ENCODE measurements around the gene KRTAP4-9. TPM values are rescaled to one million over a fixed set of nuclear protein-coding genes. Genes with fewer than 3 reads are reported as not detected.
"Not testable (repeated sequence)": the region's sequence is repeated elsewhere in the genome, so short reads cannot be mapped to it uniquely, and the experiment has no call there.

The KRTAP4-9 gene
- total RNA-seq, 2 donors from 2014 or later: not detected

- not testable (repeated sequence) for H3K27me3 Mint-ChIP-seq (ENCODE audit: low read depth); H3K9me3 Mint-ChIP-seq; H3K27ac Mint-ChIP-seq
Measured at GRCh38 chr17:41148971-41149651, 43.9 kb downstream of the KRTAP4-9 start.

GRCh38 chr17:41149652-41149985, 44.4 kb downstream of the KRTAP4-9 start, which contains the start of gene KRTAP4-5:
TSS of gene KRTAP4-5 (minus strand) at chr17:41149825. CDS start at chr17:41149767, 58 bp downstream.
- ATAC-seq (replicated peaks in 1 of 2): no peak
- no peak within 1 kb of the TSS for H3K4me3 Mint-ChIP-seq
- no peaks in the 10 kb centered on the region for H3K36me3 Mint-ChIP-seq (ENCODE audit: insufficient read depth in 2 of 2)
- no peak for DNase-seq
- no peaks in the 10 kb centered on the region for H3K9me3 Mint-ChIP-seq
- H3K4me1 Mint-ChIP-seq (ENCODE audit: low read depth): no peaks in the 10 kb centered on the region
- H3K27me3 Mint-ChIP-seq (ENCODE audit: low read depth): no peaks in the 10 kb centered on the region
- no peak within 1 kb of the TSS for H3K27ac Mint-ChIP-seq

More at GRCh38 chr17:41148971-41149651, 43.9 kb downstream of the KRTAP4-9 start:
- ATAC-seq (replicated peaks in 1 of 2); H3K36me3 Mint-ChIP-seq (ENCODE audit: insufficient read depth in 2 of 2); H3K4me3 Mint-ChIP-seq; H3K4me1 Mint-ChIP-seq (ENCODE audit: low read depth); DNase-seq: not testable (repeated sequence)

GRCh38 chr17:41150026-41150425, 44.8 kb downstream of the KRTAP4-9 start:
- H3K9me3 Mint-ChIP-seq: no peaks in the 10 kb centered on the region
- H3K4me1 Mint-ChIP-seq (ENCODE audit: low read depth): no peaks in the 10 kb centered on the region
- DNase-seq (no peak), ATAC-seq (replicated peaks in 1 of 2) (no peak)
- H3K36me3 Mint-ChIP-seq (ENCODE audit: insufficient read depth in 2 of 2): no peaks in the 10 kb centered on the region
- no peaks in the 10 kb centered on the region for H3K27me3 Mint-ChIP-seq (ENCODE audit: low read depth)
- no peak overlapping the region for H3K27ac Mint-ChIP-seq
- no peak overlapping the region for H3K4me3 Mint-ChIP-seq

- Mint-ChIP-seq H3K27ac (no peak overlapping the region), H3K27me3 (ENCODE audit: low read depth) (no peaks in the 10 kb centered on the region), H3K36me3 (ENCODE audit: insufficient read depth in 2 of 2) (no peaks in the 10 kb centered on the region), H3K9me3 (no peaks in the 10 kb centered on the region), H3K4me3 (no peak overlapping the region), H3K4me1 (ENCODE audit: low read depth) (no peaks in the 10 kb centered on the region)
- no peak for ATAC-seq (replicated peaks in 1 of 2)
- DNase-seq: no peak
Measured at GRCh38 chr17:41151525-41151924, 46.3 kb downstream of the KRTAP4-9 start.

GRCh38 chr17:41153856-41154255, 48.7 kb downstream of the KRTAP4-9 start:
- Mint-ChIP-seq H3K4me3 (no peak overlapping the region), H3K36me3 (ENCODE audit: insufficient read depth in 2 of 2) (no peaks in the 10 kb centered on the region), H3K27ac (no peak overlapping the region), H3K27me3 (ENCODE audit: low read depth) (no peaks in the 10 kb centered on the region), H3K9me3 (no peaks in the 10 kb centered on the region), H3K4me1 (ENCODE audit: low read depth) (no peaks in the 10 kb centered on the region)
- no peak for DNase-seq
- no peak for ATAC-seq (replicated peaks in 1 of 2)

Other genes starting within 250 kb of the KRTAP4-9 start
- not detected for gene KRT12, start 238.2 kb upstream of the KRTAP4-9 start, total RNA-seq
- gene KRT20, start 220.1 kb upstream of the KRTAP4-9 start, total RNA-seq: not detected
- not detected for gene KRT23, start 167.7 kb upstream of the KRTAP4-9 start, total RNA-seq
- not detected for gene KRT39, start 138.4 kb upstream of the KRTAP4-9 start, total RNA-seq
- gene KRT40, start 121.1 kb upstream of the KRTAP4-9 start, total RNA-seq: not detected
- gene KRTAP3-3, start 111.2 kb upstream of the KRTAP4-9 start, total RNA-seq: not detected
- not detected for gene KRTAP3-2, start 105.5 kb upstream of the KRTAP4-9 start, total RNA-seq
- not detected for gene KRTAP3-1, start 96.3 kb upstream of the KRTAP4-9 start, total RNA-seq
- not detected for gene KRTAP1-5, start 78.2 kb upstream of the KRTAP4-9 start, total RNA-seq
- not detected for gene KRTAP1-4, start 75.2 kb upstream of the KRTAP4-9 start, total RNA-seq
- gene KRTAP1-3, start 70.5 kb upstream of the KRTAP4-9 start, total RNA-seq: not detected
- not detected for gene KRTAP1-1, start 63.9 kb upstream of the KRTAP4-9 start, total RNA-seq
- not detected for gene KRTAP2-1, start 58.1 kb upstream of the KRTAP4-9 start, total RNA-seq
- gene KRTAP2-2, start 50.2 kb upstream of the KRTAP4-9 start, total RNA-seq: not detected
- not detected for gene KRTAP2-3, start 45.3 kb upstream of the KRTAP4-9 start, total RNA-seq
- gene KRTAP2-4, start 39.5 kb upstream of the KRTAP4-9 start, total RNA-seq: not detected
- gene KRTAP4-7, start 21.2 kb upstream of the KRTAP4-9 start, total RNA-seq: not detected
- gene KRTAP4-8, start 7.2 kb upstream of the KRTAP4-9 start, total RNA-seq: not detected
- gene KRTAP4-16, start 3.2 kb upstream of the KRTAP4-9 start, total RNA-seq: not detected
- gene KRTAP4-11, start 13.0 kb downstream of the KRTAP4-9 start, total RNA-seq: not detected
- gene KRTAP4-12, start 18.8 kb downstream of the KRTAP4-9 start, total RNA-seq: not detected
- gene KRTAP4-6, start 35.2 kb downstream of the KRTAP4-9 start, total RNA-seq: not detected
- not detected for gene KRTAP4-5, start 44.4 kb downstream of the KRTAP4-9 start, total RNA-seq
- gene KRTAP4-4, start 55.4 kb downstream of the KRTAP4-9 start, total RNA-seq: not detected
- not detected for gene KRTAP4-3, start 62.8 kb downstream of the KRTAP4-9 start, total RNA-seq
- not detected for gene KRTAP4-2, start 72.8 kb downstream of the KRTAP4-9 start, total RNA-seq
- not detected for gene KRTAP4-1, start 79.5 kb downstream of the KRTAP4-9 start, total RNA-seq
- not detected for gene KRTAP9-1, start 84.5 kb downstream of the KRTAP4-9 start, total RNA-seq
- not detected for gene KRTAP9-2, start 121.3 kb downstream of the KRTAP4-9 start, total RNA-seq
- gene KRTAP9-3, start 127.1 kb downstream of the KRTAP4-9 start, total RNA-seq: not detected
- not detected for gene KRTAP9-8, start 132.6 kb downstream of the KRTAP4-9 start, total RNA-seq
- gene KRTAP9-4, start 144.3 kb downstream of the KRTAP4-9 start, total RNA-seq: not detected
- gene KRTAP9-9, start 150.0 kb downstream of the KRTAP4-9 start, total RNA-seq: not detected
- gene KRTAP9-6, start 160.0 kb downstream of the KRTAP4-9 start, total RNA-seq: not detected
- not detected for gene KRTAP9-7, start 170.3 kb downstream of the KRTAP4-9 start, total RNA-seq
- gene KRTAP29-1, start 197.5 kb downstream of the KRTAP4-9 start, total RNA-seq: not detected
- not detected for gene KRTAP16-1, start 203.9 kb downstream of the KRTAP4-9 start, total RNA-seq
- gene KRTAP17-1, start 210.3 kb downstream of the KRTAP4-9 start, total RNA-seq: not detected
- gene KRT33A, start 245.4 kb downstream of the KRTAP4-9 start, total RNA-seq: not detected